Measurements from ENCODE around the gene URB2. TPM values are rescaled to one million over a fixed set of nuclear protein-coding genes. Genes with fewer than 3 reads are reported as not detected.

Gene URB2
- total and polyA plus RNA-seq, 8 donors = 5.5 to 10.7 (median 7.2) TPM

- DNase-seq (peak; percentile 44 to 90 (median 52)), ATAC-seq (peak; percentile 72)
- TF ChIP-seq, protein P1, sequence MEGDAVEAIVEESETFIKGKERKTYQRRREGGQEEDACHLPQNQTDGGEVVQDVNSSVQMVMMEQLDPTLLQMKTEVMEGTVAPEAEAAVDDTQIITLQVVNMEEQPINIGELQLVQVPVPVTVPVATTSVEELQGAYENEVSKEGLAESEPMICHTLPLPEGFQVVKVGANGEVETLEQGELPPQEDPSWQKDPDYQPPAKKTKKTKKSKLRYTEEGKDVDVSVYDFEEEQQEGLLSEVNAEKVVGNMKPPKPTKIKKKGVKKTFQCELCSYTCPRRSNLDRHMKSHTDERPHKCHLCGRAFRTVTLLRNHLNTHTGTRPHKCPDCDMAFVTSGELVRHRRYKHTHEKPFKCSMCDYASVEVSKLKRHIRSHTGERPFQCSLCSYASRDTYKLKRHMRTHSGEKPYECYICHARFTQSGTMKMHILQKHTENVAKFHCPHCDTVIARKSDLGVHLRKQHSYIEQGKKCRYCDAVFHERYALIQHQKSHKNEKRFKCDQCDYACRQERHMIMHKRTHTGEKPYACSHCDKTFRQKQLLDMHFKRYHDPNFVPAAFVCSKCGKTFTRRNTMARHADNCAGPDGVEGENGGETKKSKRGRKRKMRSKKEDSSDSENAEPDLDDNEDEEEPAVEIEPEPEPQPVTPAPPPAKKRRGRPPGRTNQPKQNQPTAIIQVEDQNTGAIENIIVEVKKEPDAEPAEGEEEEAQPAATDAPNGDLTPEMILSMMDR (IDR thresholded peaks at IDR 0.05) = no peak
- H3K36me3 ChIP-seq = peaks cover 0 to 10% of the 10 kb centered on the region in 2 donors
- H3K27ac ChIP-seq = peak overlapping the region; percentile 84 to 86
- H3K4me1 ChIP-seq = peaks cover 10 to 57% of the 10 kb centered on the region in 2 donors
- H3K9me3 ChIP-seq = no peaks in the 10 kb centered on the region
- intact Hi-C loops (cut with DNase I) = no loop called here
- no peaks in the 10 kb centered on the region for H3K27me3 ChIP-seq
- H3K4me3 ChIP-seq = peak overlapping the region; percentile 96 to 99
Measured at GRCh38 chr1:229625071-229625914, 754 bp upstream of the URB2 start.

DNA sequence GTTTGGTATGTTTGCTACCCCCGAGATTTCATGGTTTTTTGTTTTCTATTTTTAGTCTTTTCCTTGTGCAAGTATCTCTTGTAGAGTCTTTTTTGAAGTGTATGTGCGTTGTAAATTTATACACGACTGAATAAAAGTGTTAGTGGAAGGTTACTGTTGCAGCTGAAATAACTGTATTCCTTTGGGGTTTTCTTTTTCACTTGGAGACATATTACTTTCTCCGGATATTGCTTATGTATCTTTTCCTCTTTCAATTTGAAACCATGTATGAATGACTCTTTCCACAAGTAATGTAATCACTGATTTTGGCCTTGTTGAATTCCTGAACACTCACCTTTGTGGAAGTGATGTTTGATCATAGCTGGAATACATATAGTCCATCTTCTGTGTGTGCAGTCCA is 956 bp downstream of the URB2 start:
- intact Hi-C loops (cut with DNase I) = no loop called here
- H3K4me3 ChIP-seq = peak overlapping the region; percentile 96 to 99
- no peaks in the 10 kb centered on the region for H3K9me3 ChIP-seq
- peaks cover 0 to 10% of the 10 kb centered on the region in 2 donors for H3K36me3 ChIP-seq
- DNase-seq = no peak
- H3K27ac ChIP-seq = no peak overlapping the region
- no peaks in the 10 kb centered on the region for H3K27me3 ChIP-seq
- TF ChIP-seq, protein P1 (IDR thresholded peaks at IDR 0.05) = no peak
- H3K4me1 ChIP-seq = peaks cover 10 to 46% of the 10 kb centered on the region in 2 donors
- no peak for ATAC-seq

- peaks cover 0 to 16% of the 10 kb centered on the region in 2 donors for H3K36me3 ChIP-seq
- TF ChIP-seq, protein P1 (IDR thresholded peaks at IDR 0.05) = no peak
- no peaks in the 10 kb centered on the region for H3K9me3 ChIP-seq
- no peak for ATAC-seq
- H3K4me3 ChIP-seq = no peak overlapping the region
- no peak overlapping the region for H3K27ac ChIP-seq
- no peaks in the 10 kb centered on the region for H3K27me3 ChIP-seq
- intact Hi-C loops (cut with DNase I) = no loop called here
- peaks cover 10 to 27% of the 10 kb centered on the region in 2 donors for H3K4me1 ChIP-seq
- no peak for DNase-seq
Measured at GRCh38 chr1:229629261-229629660, 3.2 kb downstream of the URB2 start.

- ATAC-seq (no peak), DNase-seq (no peak)
- TF ChIP-seq, protein P1 (IDR thresholded peaks at IDR 0.05) = no peak
- intact Hi-C loops (cut with DNase I) = no loop called here
- Histone ChIP-seq H3K27ac (no peak overlapping the region), H3K27me3 (no peaks in the 10 kb centered on the region), H3K9me3 (no peaks in the 10 kb centered on the region), H3K4me3 (no peak overlapping the region), H3K36me3 (peaks cover 0 to 35% of the 10 kb centered on the region in 2 donors), H3K4me1 (peaks cover 8 to 17% of the 10 kb centered on the region in 2 donors)
Measured at GRCh38 chr1:229631148-229631547, 5.1 kb downstream of the URB2 start.

GRCh38 chr1:229631966-229632365 is 5.9 kb downstream of the URB2 start:
- ATAC-seq (no peak), DNase-seq (no peak)
- Histone ChIP-seq H3K4me3 (no peak overlapping the region), H3K4me1 (peaks cover 6 to 12% of the 10 kb centered on the region in 2 donors), H3K27ac (no peak overlapping the region), H3K36me3 (peaks cover 0 to 44% of the 10 kb centered on the region in 2 donors), H3K27me3 (no peaks in the 10 kb centered on the region), H3K9me3 (no peaks in the 10 kb centered on the region)
- intact Hi-C loops (cut with DNase I) = no loop called here
- TF ChIP-seq, protein P1 (IDR thresholded peaks at IDR 0.05) = no peak
